SK-N-SH treated with all-trans-retinoic acid at 6 μM for 48 hours (cell line): ENCODE results near the gene ASB13.

Experiments used
- ATAC-seq: fragments of 200-7000 bp; cut with Tn5 transposase; 3 replicates; pipeline ENCODE4 v1.9.1; 2020; ENCODE audit warnings: mild to moderate bottlenecking, moderate library complexity
- ARNTL ChIP-seq: fragments of 450-650 bp; formaldehyde crosslinking; IDR thresholded peaks from 2 replicates; pipeline ENCODE4 v1.5.0; 2020; ENCODE audit warnings: low read depth, mild to moderate bottlenecking, moderate library complexity, borderline replicate concordance
- BACH2 ChIP-seq: fragments of 250-450 bp; sonication (Bioruptor Pico); IDR thresholded peaks from 2 replicates; pipeline ENCODE4 v1.9.0; 2021; ENCODE audit warnings: mild to moderate bottlenecking, borderline replicate concordance
- CSDC2 ChIP-seq: fragments of 250-450 bp; sonication (Bioruptor Pico); IDR thresholded peaks from 2 replicates; pipeline ENCODE4 v1.5.0; 2020; ENCODE audit warnings: mild to moderate bottlenecking, moderate library complexity
- CSRNP3 ChIP-seq: fragments of 250-450 bp; sonication (Bioruptor Pico); IDR thresholded peaks from 2 replicates; pipeline ENCODE4 v1.5.1; 2021; ENCODE audit warnings: mild to moderate bottlenecking, moderate library complexity
- GLIS3 ChIP-seq: fragments of 250-450 bp; sonication (Bioruptor Pico); IDR thresholded peaks from 2 replicates; pipeline ENCODE4 v1.5.0; 2020; ENCODE audit warnings: mild to moderate bottlenecking, moderate library complexity
- ISL1 ChIP-seq: fragments of 250-450 bp; sonication (Bioruptor Pico); IDR thresholded peaks from 2 replicates; pipeline ENCODE4 v2.1.2; 2022; ENCODE audit warnings: mild to moderate bottlenecking, moderate library complexity
- OSR1 ChIP-seq: fragments of 250-450 bp; sonication (Bioruptor Pico); IDR thresholded peaks from 2 replicates; pipeline ENCODE4 v1.8.0; 2022; ENCODE audit warnings: moderate library complexity, mild to moderate bottlenecking, inconsistent platforms
- PATZ1 ChIP-seq: fragments of 250-450 bp; sonication (Bioruptor Pico); IDR thresholded peaks from 2 replicates; pipeline ENCODE4 v1.8.0; 2020; ENCODE audit warnings: mild to moderate bottlenecking, moderate library complexity, borderline replicate concordance
- POU6F1 ChIP-seq: fragments of 250-450 bp; sonication (Bioruptor Pico); IDR thresholded peaks from 2 replicates; pipeline ENCODE4 v1.8.0; 2021; ENCODE audit warnings: low read depth, mild to moderate bottlenecking, moderate library complexity, borderline replicate concordance
- PPARA ChIP-seq: fragments of 250-450 bp; sonication (Bioruptor Pico); IDR thresholded peaks from 2 replicates; pipeline ENCODE4 v1.5.0; 2020; ENCODE audit warnings: mild to moderate bottlenecking, borderline replicate concordance
- RARB ChIP-seq: fragments of 250-450 bp; sonication (Bioruptor Pico); IDR thresholded peaks from 2 replicates; pipeline ENCODE4 v1.8.0; 2021; ENCODE audit warnings: mild to moderate bottlenecking, moderate library complexity
- SNAI2 ChIP-seq: fragments of 250-450 bp; sonication (Bioruptor Pico); IDR thresholded peaks from 2 replicates; pipeline ENCODE4 v1.5.0; 2020; ENCODE audit warnings: mild to moderate bottlenecking, moderate library complexity
- TCF4 ChIP-seq: fragments of 250-450 bp; sonication (Bioruptor Pico); IDR thresholded peaks from 2 replicates; pipeline ENCODE4 v1.8.0; 2021; ENCODE audit warnings: mild to moderate bottlenecking, moderate library complexity, borderline replicate concordance
- TOX ChIP-seq: fragments of 250-450 bp; sonication (Bioruptor Pico); IDR thresholded peaks from 2 replicates; pipeline ENCODE4 v1.8.0; 2021; ENCODE audit warnings: mild to moderate bottlenecking, moderate library complexity, borderline replicate concordance
- TSHZ2 ChIP-seq: fragments of 250-450 bp; sonication (Bioruptor Pico); IDR thresholded peaks from 2 replicates; pipeline ENCODE4 v1.5.0; 2020; ENCODE audit warnings: mild to moderate bottlenecking, moderate library complexity
- ZFP3 ChIP-seq: fragments of 250-450 bp; sonication (Bioruptor Pico); IDR thresholded peaks from 2 replicates; pipeline ENCODE4 v1.5.0; 2020; ENCODE audit warnings: mild to moderate bottlenecking, moderate library complexity
- ZFP30 ChIP-seq: fragments of 450-650 bp; formaldehyde crosslinking; IDR thresholded peaks from 2 replicates; pipeline ENCODE4 v1.5.0; 2022; ENCODE audit warnings: mild to moderate bottlenecking, moderate library complexity
- ZNF565 ChIP-seq: fragments of 450-650 bp; formaldehyde crosslinking; conservative IDR thresholded peaks from 2 replicates; pipeline ENCODE4 v1.5.0; 2020; ENCODE audit warnings: low read depth, mild to moderate bottlenecking, moderate library complexity
- ZNF70 ChIP-seq: fragments of 450-650 bp; formaldehyde crosslinking; IDR thresholded peaks from 2 replicates; pipeline ENCODE4 v1.5.0; 2020; ENCODE audit warnings: mild to moderate bottlenecking, moderate library complexity
- ZNF8 ChIP-seq: fragments of 450-650 bp; formaldehyde crosslinking; IDR thresholded peaks from 2 replicates; pipeline ENCODE4 v1.5.0; 2020; ENCODE audit warnings: mild to moderate bottlenecking, moderate library complexity

The ASB13 gene

GRCh38 chr10:5608608-5609220 is 57.7 kb downstream of the ASB13 start:
- ATAC-seq = no peak

GRCh38 chr10:5607594-5607993 is 58.8 kb downstream of the ASB13 start:
- ATAC-seq = no peak
- TF ChIP-seq SNAI2 = no peak
- no peak for TF ChIP-seq POU6F1 (CRISPR knock-in tag)
- TF ChIP-seq ARNTL (CRISPR knock-in tag) = no peak
- TF ChIP-seq ZFP3 = no peak
- TF ChIP-seq RARB (CRISPR knock-in tag) = no peak
- TF ChIP-seq PPARA (CRISPR knock-in tag) = no peak
- no peak for TF ChIP-seq ZNF70 (CRISPR knock-in tag)
- no peak for TF ChIP-seq BACH2

More at GRCh38 chr10:5608608-5609220, 57.7 kb downstream of the ASB13 start:
- TF ChIP-seq CSRNP3 (CRISPR knock-in tag) (no peak), TCF4 (CRISPR knock-in tag) (no peak), PATZ1 (no peak), ZNF565 (no peak), POU6F1 (CRISPR knock-in tag) (no peak), ZFP30 (CRISPR knock-in tag) (no peak), CSDC2 (no peak), GLIS3 (CRISPR knock-in tag) (no peak), TSHZ2 (CRISPR knock-in tag) (no peak), OSR1 (no peak), ISL1 (CRISPR knock-in tag) (no peak), PPARA (CRISPR knock-in tag) (no peak)
- TF ChIP-seq, all 23 proteins: peak for 0

GRCh38 chr10:5606864-5607263 is 59.5 kb downstream of the ASB13 start:
- no peak for ATAC-seq

More at GRCh38 chr10:5606864-5607263, 59.5 kb downstream of the ASB13 start:
- TF ChIP-seq OSR1 (no peak), SNAI2 (no peak), ZNF8 (CRISPR knock-in tag) (no peak), ARNTL (CRISPR knock-in tag) (no peak), PATZ1 (no peak), CSRNP3 (CRISPR knock-in tag) (no peak), POU6F1 (CRISPR knock-in tag) (no peak), ZFP30 (CRISPR knock-in tag) (no peak), TOX (no peak), GLIS3 (CRISPR knock-in tag) (no peak), CSDC2 (no peak)
